Heart left ventricle (tissue), 13 donors: ENCODE results near the gene ACBD3.

Experiments used
- POLR2A ChIP-seq, 2 donors: fragments of 450-650 bp; IDR thresholded peaks; one replicate each; pipeline ENCODE4 v1.6.1; 2017; ENCODE audit warnings: antibody characterized with exemption in 2 of 2, mild to moderate bottlenecking in 2 of 2, moderate library complexity in 2 of 2
- TF ChIP-seq, protein P1 (sequence below), 12 donors: fragments of 200-600 bp; sonication (generic) in 4 of 12; IDR thresholded peaks; one replicate each; pipeline versions ENCODE4 v1.5.0 to v1.8.0; 2018 to 2022; ENCODE audit warnings: antibody characterized with exemption in 12 of 12, mild to moderate bottlenecking in 5 of 12
- donor health status: ischemic (EF 13 %, LVEDD 7.1; RV severe dilation, severe dysfunction).
- donor health status: DM: no; HTN: yes; CAD: no.
- donor health status: DM: no; HTN: no; CAD: no.
- donor health status: ischemic (EF 25% LVEDD 6.9; RV normal size, moderate dysfunction).
- donor health status: ischemic (EF 25% LVEDD 5.7; RV mildly dilated, moderate dysfunction).
- donor health status: ischemic (EF 35%, LVEDD 5.7; RV mildly dilated, moderate dysfunction).
- donor health status: nonischemic (EF 11% LVEDD 7.7; RV severe dilation, severe dysfunction).
- donor health status: DM: yes; HTN: yes; CAD: no.
- donor health status: PGD.
- donor health status: ischemic (EF 29% LVEDD 5.4; RV normal size, mild dysfunction).
- donor health status: nonischemic (EF 23%, LVEDD 6.1; RV moderate dilation, normal function).

GRCh38 chr1:226129230-226129629, 57.3 kb downstream of the ACBD3 start:
- TF ChIP-seq, protein P1, sequence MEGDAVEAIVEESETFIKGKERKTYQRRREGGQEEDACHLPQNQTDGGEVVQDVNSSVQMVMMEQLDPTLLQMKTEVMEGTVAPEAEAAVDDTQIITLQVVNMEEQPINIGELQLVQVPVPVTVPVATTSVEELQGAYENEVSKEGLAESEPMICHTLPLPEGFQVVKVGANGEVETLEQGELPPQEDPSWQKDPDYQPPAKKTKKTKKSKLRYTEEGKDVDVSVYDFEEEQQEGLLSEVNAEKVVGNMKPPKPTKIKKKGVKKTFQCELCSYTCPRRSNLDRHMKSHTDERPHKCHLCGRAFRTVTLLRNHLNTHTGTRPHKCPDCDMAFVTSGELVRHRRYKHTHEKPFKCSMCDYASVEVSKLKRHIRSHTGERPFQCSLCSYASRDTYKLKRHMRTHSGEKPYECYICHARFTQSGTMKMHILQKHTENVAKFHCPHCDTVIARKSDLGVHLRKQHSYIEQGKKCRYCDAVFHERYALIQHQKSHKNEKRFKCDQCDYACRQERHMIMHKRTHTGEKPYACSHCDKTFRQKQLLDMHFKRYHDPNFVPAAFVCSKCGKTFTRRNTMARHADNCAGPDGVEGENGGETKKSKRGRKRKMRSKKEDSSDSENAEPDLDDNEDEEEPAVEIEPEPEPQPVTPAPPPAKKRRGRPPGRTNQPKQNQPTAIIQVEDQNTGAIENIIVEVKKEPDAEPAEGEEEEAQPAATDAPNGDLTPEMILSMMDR (IDR thresholded peaks at IDR 0.05): no peak
- TF ChIP-seq POLR2A (IDR thresholded peaks at IDR 0.05): no peak
